ENCODE data around the gene MAMSTR. TPM values are rescaled to one million over a fixed set of nuclear protein-coding genes. Genes with fewer than 3 reads are reported as not detected.

The MAMSTR gene
- total and polyA plus RNA-seq, 9 of the 15 experiments (the other 6 are each of a cell fraction or from before 2014, with no cell fraction given), result 0.08 to 1.00 (median 0.40) TPM; not detected in 1

DNA sequence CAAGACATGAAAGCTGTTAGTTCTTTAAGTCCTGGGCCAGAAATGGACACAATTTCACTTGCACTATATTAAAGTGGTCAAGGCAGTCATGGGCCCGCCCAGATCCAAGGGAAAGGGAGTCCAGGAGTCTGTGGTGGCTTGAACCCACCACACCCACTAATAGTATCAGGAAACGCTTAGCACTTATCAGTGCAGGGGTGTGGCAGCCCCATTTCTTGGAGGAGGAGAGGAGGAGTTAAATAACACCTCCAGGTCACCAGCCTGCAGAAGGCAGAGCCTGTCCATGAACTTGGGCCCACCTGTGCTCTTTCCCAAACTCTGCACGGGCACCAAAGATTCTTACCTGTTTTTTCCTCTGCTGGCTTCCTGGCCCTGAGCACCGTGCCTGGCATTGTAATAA is 41.3 kb downstream of the MAMSTR start (continued):
- TF ChIP-seq, protein P1, sequence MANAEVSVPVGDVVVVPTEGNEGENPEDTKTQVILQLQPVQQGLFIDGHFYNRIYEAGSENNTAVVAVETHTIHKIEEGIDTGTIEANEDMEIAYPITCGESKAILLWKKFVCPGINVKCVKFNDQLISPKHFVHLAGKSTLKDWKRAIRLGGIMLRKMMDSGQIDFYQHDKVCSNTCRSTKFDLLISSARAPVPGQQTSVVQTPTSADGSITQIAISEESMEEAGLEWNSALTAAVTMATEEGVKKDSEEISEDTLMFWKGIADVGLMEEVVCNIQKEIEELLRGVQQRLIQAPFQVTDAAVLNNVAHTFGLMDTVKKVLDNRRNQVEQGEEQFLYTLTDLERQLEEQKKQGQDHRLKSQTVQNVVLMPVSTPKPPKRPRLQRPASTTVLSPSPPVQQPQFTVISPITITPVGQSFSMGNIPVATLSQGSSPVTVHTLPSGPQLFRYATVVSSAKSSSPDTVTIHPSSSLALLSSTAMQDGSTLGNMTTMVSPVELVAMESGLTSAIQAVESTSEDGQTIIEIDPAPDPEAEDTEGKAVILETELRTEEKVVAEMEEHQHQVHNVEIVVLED (CRISPR knock-in tag; IDR thresholded peaks at IDR 0.05), result no peak
- TF ChIP-seq, protein P2, sequence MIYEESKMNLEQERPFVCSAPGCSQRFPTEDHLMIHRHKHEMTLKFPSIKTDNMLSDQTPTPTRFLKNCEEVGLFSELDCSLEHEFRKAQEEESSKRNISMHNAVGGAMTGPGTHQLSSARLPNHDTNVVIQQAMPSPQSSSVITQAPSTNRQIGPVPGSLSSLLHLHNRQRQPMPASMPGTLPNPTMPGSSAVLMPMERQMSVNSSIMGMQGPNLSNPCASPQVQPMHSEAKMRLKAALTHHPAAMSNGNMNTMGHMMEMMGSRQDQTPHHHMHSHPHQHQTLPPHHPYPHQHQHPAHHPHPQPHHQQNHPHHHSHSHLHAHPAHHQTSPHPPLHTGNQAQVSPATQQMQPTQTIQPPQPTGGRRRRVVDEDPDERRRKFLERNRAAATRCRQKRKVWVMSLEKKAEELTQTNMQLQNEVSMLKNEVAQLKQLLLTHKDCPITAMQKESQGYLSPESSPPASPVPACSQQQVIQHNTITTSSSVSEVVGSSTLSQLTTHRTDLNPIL (CRISPR knock-in tag; IDR thresholded peaks at IDR 0.05), result no peak
- TF ChIP-seq SRSF7 (optimal IDR thresholded peaks at IDR 0.05; ENCODE audit: low read depth, low read length), result no peak
- no peak for TF ChIP-seq RAD51 (IDR thresholded peaks at IDR 0.05; ENCODE audit: borderline replicate concordance, low read depth)
- TF ChIP-seq, protein P3, sequence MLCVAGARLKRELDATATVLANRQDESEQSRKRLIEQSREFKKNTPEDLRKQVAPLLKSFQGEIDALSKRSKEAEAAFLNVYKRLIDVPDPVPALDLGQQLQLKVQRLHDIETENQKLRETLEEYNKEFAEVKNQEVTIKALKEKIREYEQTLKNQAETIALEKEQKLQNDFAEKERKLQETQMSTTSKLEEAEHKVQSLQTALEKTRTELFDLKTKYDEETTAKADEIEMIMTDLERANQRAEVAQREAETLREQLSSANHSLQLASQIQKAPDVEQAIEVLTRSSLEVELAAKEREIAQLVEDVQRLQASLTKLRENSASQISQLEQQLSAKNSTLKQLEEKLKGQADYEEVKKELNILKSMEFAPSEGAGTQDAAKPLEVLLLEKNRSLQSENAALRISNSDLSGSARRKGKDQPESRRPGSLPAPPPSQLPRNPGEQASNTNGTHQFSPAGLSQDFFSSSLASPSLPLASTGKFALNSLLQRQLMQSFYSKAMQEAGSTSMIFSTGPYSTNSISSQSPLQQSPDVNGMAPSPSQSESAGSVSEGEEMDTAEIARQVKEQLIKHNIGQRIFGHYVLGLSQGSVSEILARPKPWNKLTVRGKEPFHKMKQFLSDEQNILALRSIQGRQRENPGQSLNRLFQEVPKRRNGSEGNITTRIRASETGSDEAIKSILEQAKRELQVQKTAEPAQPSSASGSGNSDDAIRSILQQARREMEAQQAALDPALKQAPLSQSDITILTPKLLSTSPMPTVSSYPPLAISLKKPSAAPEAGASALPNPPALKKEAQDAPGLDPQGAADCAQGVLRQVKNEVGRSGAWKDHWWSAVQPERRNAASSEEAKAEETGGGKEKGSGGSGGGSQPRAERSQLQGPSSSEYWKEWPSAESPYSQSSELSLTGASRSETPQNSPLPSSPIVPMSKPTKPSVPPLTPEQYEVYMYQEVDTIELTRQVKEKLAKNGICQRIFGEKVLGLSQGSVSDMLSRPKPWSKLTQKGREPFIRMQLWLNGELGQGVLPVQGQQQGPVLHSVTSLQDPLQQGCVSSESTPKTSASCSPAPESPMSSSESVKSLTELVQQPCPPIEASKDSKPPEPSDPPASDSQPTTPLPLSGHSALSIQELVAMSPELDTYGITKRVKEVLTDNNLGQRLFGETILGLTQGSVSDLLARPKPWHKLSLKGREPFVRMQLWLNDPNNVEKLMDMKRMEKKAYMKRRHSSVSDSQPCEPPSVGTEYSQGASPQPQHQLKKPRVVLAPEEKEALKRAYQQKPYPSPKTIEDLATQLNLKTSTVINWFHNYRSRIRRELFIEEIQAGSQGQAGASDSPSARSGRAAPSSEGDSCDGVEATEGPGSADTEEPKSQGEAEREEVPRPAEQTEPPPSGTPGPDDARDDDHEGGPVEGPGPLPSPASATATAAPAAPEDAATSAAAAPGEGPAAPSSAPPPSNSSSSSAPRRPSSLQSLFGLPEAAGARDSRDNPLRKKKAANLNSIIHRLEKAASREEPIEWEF (CRISPR knock-in tag; IDR thresholded peaks at IDR 0.05), result no peak
- TF ChIP-seq, protein P4, sequence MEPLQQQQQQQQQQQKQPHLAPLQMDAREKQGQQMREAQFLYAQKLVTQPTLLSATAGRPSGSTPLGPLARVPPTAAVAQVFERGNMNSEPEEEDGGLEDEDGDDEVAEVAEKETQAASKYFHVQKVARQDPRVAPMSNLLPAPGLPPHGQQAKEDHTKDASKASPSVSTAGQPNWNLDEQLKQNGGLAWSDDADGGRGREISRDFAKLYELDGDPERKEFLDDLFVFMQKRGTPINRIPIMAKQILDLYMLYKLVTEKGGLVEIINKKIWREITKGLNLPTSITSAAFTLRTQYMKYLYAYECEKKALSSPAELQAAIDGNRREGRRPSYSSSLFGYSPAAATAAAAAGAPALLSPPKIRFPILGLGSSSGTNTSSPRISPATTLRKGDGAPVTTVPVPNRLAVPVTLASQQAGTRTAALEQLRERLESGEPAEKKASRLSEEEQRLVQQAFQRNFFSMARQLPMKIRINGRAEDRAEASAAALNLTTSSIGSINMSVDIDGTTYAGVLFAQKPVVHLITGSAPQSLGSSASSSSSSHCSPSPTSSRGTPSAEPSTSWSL (CRISPR knock-in tag; IDR thresholded peaks at IDR 0.05; ENCODE audit: borderline replicate concordance), result no peak
- no peak for TF ChIP-seq NCOR1 (IDR thresholded peaks at IDR 0.05)
- TF ChIP-seq HDAC2 (IDR thresholded peaks at IDR 0.05), result peak; percentile 22; the same call in 1 of the 2 replicates
- TF ChIP-seq BRD4 (IDR thresholded peaks at IDR 0.05), result no peak
- TF ChIP-seq STAT5A (IDR thresholded peaks at IDR 0.05; ENCODE audit: borderline replicate concordance, low read length), result no peak; the same call in 1 of the 2 replicates
- 0 out of 2 replicates have a peak, but pooled peaks have one; percentile 51 for TF ChIP-seq MYNN (IDR thresholded peaks at IDR 0.05)
- TF ChIP-seq MYNN (CRISPR knock-in tag; IDR thresholded peaks at IDR 0.05), result no peak
- no peak for TF ChIP-seq NONO (IDR thresholded peaks at IDR 0.05; ENCODE audit: low read depth in 2 of 2, low read length in 1 of 2)

Measured in K562 (cell line).